GM12892 (cell line): ENCODE data around the gene INPP5A.

Source experiments
- POLR2A ChIP-seq: IDR thresholded peaks from 2 replicates; pipeline ENCODE4 v1.6.1; 2011; ENCODE audit warnings: low read depth, low read length, control low read depth
- TAF1 ChIP-seq: IDR thresholded peaks from 2 replicates; pipeline ENCODE4 v1.6.1; 2011; ENCODE audit warnings: low read depth, mild to moderate bottlenecking, control low read depth, low read length, borderline replicate concordance

DNA sequence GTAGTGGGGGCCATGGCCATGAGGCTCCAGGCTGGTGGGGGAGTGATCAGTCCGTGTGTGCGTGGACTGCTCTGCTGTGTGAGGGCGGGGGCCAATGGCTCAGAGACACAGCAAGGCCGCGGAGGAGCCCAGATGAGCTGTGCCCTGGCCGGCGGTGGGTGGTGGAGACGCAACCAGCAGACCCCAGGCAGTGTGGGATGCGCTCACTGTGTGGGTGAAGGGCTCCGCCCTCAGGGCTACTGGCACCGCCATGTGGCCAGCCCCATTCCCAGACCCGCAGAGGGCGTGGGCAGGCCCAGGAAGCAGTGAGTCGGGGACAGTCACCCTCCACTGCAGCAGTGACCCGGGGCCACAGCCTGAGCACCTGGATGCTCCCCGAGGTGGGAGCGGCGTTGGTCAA is 239.2 kb downstream of the INPP5A start:
- TF ChIP-seq POLR2A (no peak), TAF1 (no peak)
